HEK293 (cell line): ENCODE results near the gene TMCO2.

Experiments
- CTCF ChIA-PET: fragments of 350-600 bp; formaldehyde crosslinking; extraction: SDS; loops from one replicate; lab custom pipeline; 2021; ENCODE audit warnings: antibody characterized with exemption; lab: Yijun Ruan, JAX
- POLR2A ChIA-PET: fragments of 300-600 bp; formaldehyde crosslinking; extraction: SDS; loops from one replicate; lab custom pipeline; 2020; ENCODE audit warnings: antibody characterized with exemption, inconsistent platforms; lab: Yijun Ruan, JAX
- H3K27ac ChIP-seq: fragments of 200-500 bp; sonication (Bioruptor generic); 2 replicates; pipeline ENCODE4 v1.5.1; 2014; ENCODE audit warnings: low read depth, low read length, control low read depth, inconsistent platforms; ENCODE audit errors: extremely low read depth
- H3K36me3 ChIP-seq, 2 experiments: fragments of 200-500 bp in 1 of 2; sonication (Bioruptor generic) in 1 of 2; 1 replicate in 1 of 2; 2 replicates in 1 of 2; pipeline ENCODE4 v1.5.1; 2014 to 2017; ENCODE audit warnings: inconsistent platforms in 2 of 2, low read length in 2 of 2; ENCODE audit not compliant: control insufficient read depth in 2 of 2, insufficient read depth in 1 of 2
- H3K4me1 ChIP-seq: fragments of 200-500 bp; sonication (Bioruptor generic); 2 replicates; pipeline ENCODE4 v1.5.1; 2014; ENCODE audit warnings: mild to moderate bottlenecking, low read length, inconsistent platforms; ENCODE audit not compliant: control insufficient read depth, insufficient read depth
- H3K4me3 ChIP-seq: 2 replicates; pipeline ENCODE4 v1.5.1; 2011; ENCODE audit warnings: low read depth, mild to moderate bottlenecking, control low read depth, low read length, moderate library complexity
- H3K9me3 ChIP-seq: fragments of 200-500 bp; sonication (Bioruptor generic); 2 replicates; pipeline ENCODE4 v1.5.1; 2014; ENCODE audit warnings: low read depth, low read length, inconsistent platforms; ENCODE audit not compliant: control insufficient read depth, insufficient read depth
- BCL6B ChIP-seq: fragments of 450-650 bp; formaldehyde crosslinking; IDR thresholded peaks from 2 replicates; pipeline ENCODE4 v1.5.1; 2017; ENCODE audit warnings: missing biosample characterization, missing genetic modification characterization
- GLI2 ChIP-seq: fragments of 450-650 bp; formaldehyde crosslinking; IDR thresholded peaks from 2 replicates; pipeline ENCODE4; 2017; ENCODE audit warnings: missing biosample characterization, missing genetic modification characterization, low read depth, borderline replicate concordance
- GLIS1 ChIP-seq: fragments of 450-650 bp; formaldehyde crosslinking; IDR thresholded peaks from 2 replicates; pipeline ENCODE4 v1.5.1; 2016; ENCODE audit warnings: missing biosample characterization, missing genetic modification characterization
- GLIS2 ChIP-seq: fragments of 450-650 bp; formaldehyde crosslinking; IDR thresholded peaks from 2 replicates; pipeline ENCODE4 v1.5.1; 2016; ENCODE audit warnings: missing biosample characterization, missing genetic modification characterization
- HIC1 ChIP-seq: fragments of 450-650 bp; formaldehyde crosslinking; IDR thresholded peaks from 2 replicates; pipeline ENCODE4 v1.5.1; 2016; ENCODE audit warnings: missing biosample characterization, missing genetic modification characterization
- HOXC10 ChIP-seq: sonication (generic); formaldehyde crosslinking; IDR thresholded peaks from 2 replicates; pipeline ENCODE4 v1.8.1; 2023; ENCODE audit warnings: mild to moderate bottlenecking, missing genetic modification reagents
- HOXD13 ChIP-seq: sonication (generic); formaldehyde crosslinking; IDR thresholded peaks from 2 replicates; pipeline ENCODE4 v1.8.0; 2022; ENCODE audit warnings: missing genetic modification reagents, borderline replicate concordance
- KLF8 ChIP-seq: fragments of 450-650 bp; formaldehyde crosslinking; IDR thresholded peaks from 2 replicates; pipeline ENCODE4 v1.5.1; 2016; ENCODE audit warnings: missing biosample characterization, missing genetic modification characterization
- MEIS1 ChIP-seq: sonication (generic); formaldehyde crosslinking; IDR thresholded peaks from 2 replicates; pipeline ENCODE4 v1.8.1; 2022; ENCODE audit warnings: missing genetic modification reagents, mild to moderate bottlenecking, borderline replicate concordance
- PRDM6 ChIP-seq: fragments of 450-650 bp; formaldehyde crosslinking; IDR thresholded peaks from 2 replicates; pipeline ENCODE4 v1.5.1; 2017; ENCODE audit warnings: missing biosample characterization, missing genetic modification characterization
- ZBTB44 ChIP-seq: fragments of 450-650 bp; IDR thresholded peaks from 2 replicates; pipeline ENCODE4 v1.5.1; 2018; ENCODE audit warnings: missing biosample characterization, mild to moderate bottlenecking, missing genetic modification characterization
- ZEB2 ChIP-seq: fragments of 450-650 bp; formaldehyde crosslinking; IDR thresholded peaks from 2 replicates; pipeline ENCODE4 v1.5.1; 2016; ENCODE audit warnings: missing biosample characterization, missing genetic modification characterization
- ZNF146 ChIP-seq: fragments of 450-650 bp; formaldehyde crosslinking; IDR thresholded peaks from 2 replicates; pipeline ENCODE4 v1.5.1; 2016; ENCODE audit warnings: missing biosample characterization, missing genetic modification characterization
- ZNF184 ChIP-seq: fragments of 450-650 bp; IDR thresholded peaks from 2 replicates; pipeline ENCODE4 v1.5.1; 2018; ENCODE audit warnings: missing biosample characterization, mild to moderate bottlenecking, missing genetic modification characterization
- ZNF335 ChIP-seq: fragments of 450-650 bp; formaldehyde crosslinking; conservative IDR thresholded peaks from 2 replicates; pipeline ENCODE4 v1.5.1; 2016; ENCODE audit warnings: missing biosample characterization, missing genetic modification characterization
- ZNF362 ChIP-seq: fragments of 450-650 bp; formaldehyde crosslinking; IDR thresholded peaks from 2 replicates; pipeline ENCODE4 v1.5.1; 2016; ENCODE audit warnings: missing biosample characterization, missing genetic modification characterization
- ZNF610 ChIP-seq: fragments of 450-650 bp; formaldehyde crosslinking; IDR thresholded peaks from 2 replicates; pipeline ENCODE4 v1.5.1; 2016; ENCODE audit warnings: missing biosample characterization, missing genetic modification characterization, borderline replicate concordance
- ZNF658 ChIP-seq: fragments of 450-650 bp; formaldehyde crosslinking; IDR thresholded peaks from 2 replicates; pipeline ENCODE4; 2016; ENCODE audit warnings: missing biosample characterization, missing genetic modification characterization
- ZNF76 ChIP-seq: fragments of 450-650 bp; formaldehyde crosslinking; IDR thresholded peaks from 2 replicates; pipeline ENCODE4; 2016; ENCODE audit warnings: low read depth, missing biosample characterization, missing genetic modification characterization, borderline replicate concordance
- ZSCAN18 ChIP-seq: fragments of 450-650 bp; formaldehyde crosslinking; IDR thresholded peaks from 2 replicates; pipeline ENCODE4 v1.5.1; 2016; ENCODE audit warnings: missing biosample characterization, missing genetic modification characterization

TMCO2 gene

GRCh38 chr1:40276122-40276521, 28.4 kb downstream of the TMCO2 start (continued):
- TF ChIP-seq PRDM6, result no peak
- no peak for TF ChIP-seq HOXD13 (CRISPR knock-in tag)

- TF ChIP-seq BCL6B (tag by site-specific recombination) (no peak), ZNF610 (tag by site-specific recombination) (no peak), ZNF335 (tag by site-specific recombination) (no peak), ZNF184 (tag by site-specific recombination) (no peak), ZSCAN18 (no peak), ZNF658 (no peak)
- Histone ChIP-seq H3K9me3 (no peaks in the 10 kb centered on the region), H3K36me3 (peaks cover 17 to 62% of the 10 kb centered on the region in 2 experiments), H3K4me1 (no peaks in the 10 kb centered on the region), H3K27ac (no peak overlapping the region), H3K4me3 (no peak overlapping the region)
- ChIA-PET CTCF (interaction anchor here (0.5 to 2.0 kb wide), 9 partner anchors 10 to 138 kb away, joined by 3 to 11 read pairs (median 4); no protein-coding TSS in a partner anchor), POLR2A (interaction anchor here (1.1 to 1.6 kb wide), 2 partner anchors 10 to 150 kb away, joined by 3 to 11 read pairs; no protein-coding TSS in a partner anchor)
Measured at GRCh38 chr1:40281853-40282252, 34.1 kb downstream of the TMCO2 start.

GRCh38 chr1:40291293-40291692, 43.6 kb downstream of the TMCO2 start:
- Histone ChIP-seq H3K9me3 (no peaks in the 10 kb centered on the region), H3K27ac (no peak overlapping the region), H3K4me1 (no peaks in the 10 kb centered on the region), H3K4me3 (no peak overlapping the region), H3K36me3 (peaks cover 28 to 74% of the 10 kb centered on the region in 2 experiments)
- TF ChIP-seq ZNF362 (tag by site-specific recombination), result no peak
- no peak for TF ChIP-seq GLIS1 (tag by site-specific recombination)
- no peak for TF ChIP-seq HOXC10
- no peak for TF ChIP-seq GLIS2 (tag by site-specific recombination)
- TF ChIP-seq HIC1, result no peak
- TF ChIP-seq ZEB2 (tag by site-specific recombination), result no peak
- no peak for TF ChIP-seq MEIS1 (CRISPR knock-in tag)
- no peak for TF ChIP-seq KLF8
- no peak for TF ChIP-seq GLI2 (tag by site-specific recombination)
- TF ChIP-seq HOXD13 (CRISPR knock-in tag), result no peak
- TF ChIP-seq ZNF76 (tag by site-specific recombination), result no peak
- no peak for TF ChIP-seq ZBTB44 (tag by site-specific recombination)
- TF ChIP-seq ZNF146 (tag by site-specific recombination), result no peak
- ChIA-PET POLR2A (interaction anchor here (1.9 kb wide), 1 partner anchor 10 kb away, joined by 11 read pairs; no protein-coding TSS in a partner anchor), CTCF (interaction anchor here (0.6 to 1.9 kb wide), 5 partner anchors 45 to 115 kb away, joined by 3 to 7 read pairs (median 4); no protein-coding TSS in a partner anchor)
